Caki2 (cell line): Measurements from ENCODE around the gene SEMA5A. TPM values are rescaled to one million over a fixed set of nuclear protein-coding genes. Genes with fewer than 3 reads are reported as not detected.
"Not testable (repeated sequence)": the region's sequence is repeated elsewhere in the genome, so short reads cannot be mapped to it uniquely, and the experiment has no call there.

ENCODE experiments used
- DNase-seq: peaks from one replicate; pipeline ENCODE4 v3.0.0-alpha.2; 2015; ENCODE audit warnings: low read depth
- in situ Hi-C: cut with HindIII; loops from 2 replicates; pipeline ENCODE4 v1.10.0; 2016; ENCODE audit warnings: low sequenced_read_pairs, low pct_unique_long_range_greater_than_20kb, mixed read lengths
- total RNA-seq: library from RNA; depleted of rRNA; stranded (reverse); fragments of >200 nt; shearing (Covaris generic); gene quantifications from 2 replicates; pipeline ENCODE4 v1.2.3, GENCODE V29; 2014; ENCODE audit warnings: low replicate concordance

The SEMA5A gene
- total RNA-seq, 1 experiment from 2014 or later, result 0.57 TPM

DNA sequence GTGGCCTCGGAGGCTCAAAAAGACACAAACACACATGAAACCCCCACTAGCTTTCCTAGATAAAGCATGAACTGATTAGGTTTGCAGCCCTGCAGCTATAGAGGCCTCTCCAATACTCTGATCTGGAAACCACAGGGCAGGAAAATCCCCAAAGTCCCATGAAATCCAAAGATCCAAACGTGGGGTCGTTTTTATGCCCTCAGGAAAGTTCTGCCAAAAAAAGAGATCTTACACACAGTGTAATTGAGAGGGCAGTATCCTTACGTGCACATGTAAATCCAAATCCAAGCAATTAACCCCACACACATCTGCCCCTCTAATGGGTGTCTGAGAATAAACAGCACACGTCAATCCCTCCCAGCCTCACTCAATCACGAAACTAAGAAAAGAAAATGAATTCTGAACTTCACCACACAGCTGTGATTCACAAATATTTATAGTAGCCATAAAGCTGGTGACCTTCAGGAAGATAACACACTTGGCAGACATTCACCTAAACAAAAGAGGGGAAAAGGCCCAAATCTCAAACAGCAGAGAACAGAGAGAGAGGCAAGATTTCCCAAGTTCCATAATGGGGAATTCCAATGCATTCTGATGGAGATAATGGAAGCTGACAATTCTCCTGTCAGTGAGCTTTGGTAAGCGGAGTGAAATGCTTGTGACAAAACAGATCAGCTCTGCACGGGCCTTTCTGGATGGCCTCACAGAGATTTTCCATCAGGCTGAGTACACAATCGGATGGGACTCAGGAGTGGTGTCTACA, 114.2 kb downstream of the SEMA5A start:
- DNase-seq, result no peak
- in situ Hi-C loops, result no loop called here

DNA sequence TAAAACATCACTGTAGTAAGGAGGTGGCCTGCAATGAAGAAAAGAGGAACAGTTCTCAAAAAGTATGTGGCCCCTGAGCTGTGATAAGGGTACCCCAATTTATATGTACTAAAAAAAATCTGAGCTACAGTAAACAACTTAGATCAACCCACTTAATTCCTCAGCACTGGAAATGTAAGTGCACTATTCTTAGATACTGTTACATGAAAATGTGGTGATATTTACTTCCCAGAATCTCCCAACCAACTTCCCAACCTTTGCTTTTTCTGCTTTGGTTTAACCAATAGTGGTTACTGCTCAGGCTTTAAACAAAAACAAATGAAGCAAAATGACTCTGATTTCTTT, 114.8 kb downstream of the SEMA5A start:
- no peak for DNase-seq
- in situ Hi-C loops, result no loop called here

GRCh38 chr5:9430306-9430705, 115.6 kb downstream of the SEMA5A start:
- no peak for DNase-seq
- in situ Hi-C loops, result no loop called here

GRCh38 chr5:9429691-9430215, 116.1 kb downstream of the SEMA5A start:
- in situ Hi-C loops, result no loop called here
- DNase-seq, result no peak

- in situ Hi-C loops, result no loop called here
- DNase-seq, result no peak
These were observed 117.6 kb downstream of the SEMA5A start for GRCh38 chr5:9428272-9428671.

DNA sequence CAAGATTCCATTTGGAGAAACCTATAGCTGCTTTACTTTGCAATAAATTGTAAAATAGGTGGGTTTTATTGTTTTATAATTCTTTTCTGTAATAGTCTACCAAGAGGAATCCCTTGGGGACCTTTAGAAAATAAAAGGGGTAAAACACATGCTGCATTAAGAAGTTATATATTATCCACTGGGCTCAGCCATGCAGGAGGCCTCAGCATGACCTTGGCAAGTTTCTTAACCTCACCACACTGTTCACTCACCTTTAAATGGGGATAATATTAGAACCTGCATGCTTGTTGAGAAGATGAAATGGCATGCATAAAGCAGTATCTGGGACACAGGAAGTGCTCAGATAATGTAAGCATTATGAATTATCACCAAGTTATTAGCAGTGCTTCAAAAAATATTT, 120.2 kb downstream of the SEMA5A start:
- no peak for DNase-seq
- in situ Hi-C loops, result no loop called here

DNA sequence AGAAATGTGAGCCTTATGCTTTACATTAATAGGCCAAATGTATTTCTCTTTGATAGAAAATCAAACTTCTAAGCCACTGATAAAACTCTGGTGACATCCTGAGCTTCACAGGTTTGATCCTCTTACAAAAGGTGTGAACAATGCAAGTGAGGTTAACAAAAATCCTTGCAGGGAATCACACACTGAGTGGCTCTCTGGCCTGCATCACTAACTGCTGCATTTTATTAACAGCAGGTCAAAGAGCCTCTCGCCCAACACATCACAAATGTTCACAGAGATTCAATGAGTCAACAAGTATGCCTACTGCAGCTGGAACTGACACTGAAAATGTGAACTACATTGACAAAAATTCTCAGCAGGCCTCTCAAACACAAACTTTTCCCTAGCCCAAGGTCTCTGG, 122.3 kb downstream of the SEMA5A start:
- in situ Hi-C loops, result no loop called here
- no peak for DNase-seq

GRCh38 chr5:9421884-9422283, 124.0 kb downstream of the SEMA5A start:
- peak; percentile 18 for DNase-seq
- in situ Hi-C loops, result no loop called here

GRCh38 chr5:9419794-9420193, 126.1 kb downstream of the SEMA5A start:
- no peak for DNase-seq
- in situ Hi-C loops, result no loop called here

- in situ Hi-C loops, result no loop called here
- DNase-seq, result no peak
These were observed 130.3 kb downstream of the SEMA5A start for GRCh38 chr5:9415566-9415965.

DNA sequence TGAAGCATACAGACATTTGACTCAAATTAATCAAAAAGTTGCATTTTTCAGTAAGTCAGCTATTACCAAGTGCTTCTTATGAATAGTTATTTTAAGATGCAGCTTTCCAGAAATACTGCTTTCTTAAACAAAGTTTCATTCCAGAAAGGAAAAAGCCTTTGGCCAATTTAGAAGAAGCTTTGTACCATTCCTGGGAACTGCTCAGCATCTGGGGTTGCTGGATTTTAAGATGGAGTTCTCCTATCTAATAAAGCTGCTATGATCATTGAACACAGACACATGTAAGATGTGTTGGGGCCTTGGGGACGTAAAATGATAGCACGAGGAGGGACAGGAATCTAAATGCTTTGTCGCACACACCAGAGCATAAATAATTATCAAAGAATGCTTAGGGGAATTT, 130.8 kb downstream of the SEMA5A start:
- in situ Hi-C loops, result no loop called here
- no peak for DNase-seq

- DNase-seq, result no peak
- in situ Hi-C loops, result no loop called here
These were observed 134.7 kb downstream of the SEMA5A start for GRCh38 chr5:9411142-9411541.

DNA sequence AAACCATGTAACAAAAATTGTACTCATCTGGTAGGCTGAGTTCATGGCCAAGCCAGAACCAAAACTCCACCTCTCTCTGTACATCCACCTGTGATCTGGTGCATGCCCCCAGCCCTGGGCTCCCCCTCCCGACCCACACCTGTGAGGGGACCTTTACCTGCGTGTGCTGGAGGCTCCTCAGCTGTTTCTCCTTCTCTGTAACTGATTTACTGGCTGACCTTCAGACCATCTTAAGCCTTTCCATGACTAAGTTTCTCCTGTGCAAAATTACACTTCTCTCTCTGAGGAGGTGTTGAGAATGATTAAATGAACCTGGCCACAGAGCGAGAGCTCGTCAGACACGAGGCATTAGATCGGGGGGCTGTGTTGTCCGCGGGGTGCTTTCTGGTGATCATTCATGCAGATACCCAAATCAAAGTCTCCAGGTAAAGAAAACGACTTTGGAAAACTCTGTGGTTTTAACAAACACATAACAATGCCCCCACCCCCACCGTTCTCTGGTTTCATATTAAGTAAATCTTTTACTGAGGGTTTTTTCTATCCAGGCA, 136.4 kb downstream of the SEMA5A start:
- peak; percentile 64 for DNase-seq
- in situ Hi-C loops, result no loop called here

GRCh38 chr5:9408964-9409363, 136.9 kb downstream of the SEMA5A start:
- DNase-seq, result peak; percentile 35
- in situ Hi-C loops, result no loop called here

DNA sequence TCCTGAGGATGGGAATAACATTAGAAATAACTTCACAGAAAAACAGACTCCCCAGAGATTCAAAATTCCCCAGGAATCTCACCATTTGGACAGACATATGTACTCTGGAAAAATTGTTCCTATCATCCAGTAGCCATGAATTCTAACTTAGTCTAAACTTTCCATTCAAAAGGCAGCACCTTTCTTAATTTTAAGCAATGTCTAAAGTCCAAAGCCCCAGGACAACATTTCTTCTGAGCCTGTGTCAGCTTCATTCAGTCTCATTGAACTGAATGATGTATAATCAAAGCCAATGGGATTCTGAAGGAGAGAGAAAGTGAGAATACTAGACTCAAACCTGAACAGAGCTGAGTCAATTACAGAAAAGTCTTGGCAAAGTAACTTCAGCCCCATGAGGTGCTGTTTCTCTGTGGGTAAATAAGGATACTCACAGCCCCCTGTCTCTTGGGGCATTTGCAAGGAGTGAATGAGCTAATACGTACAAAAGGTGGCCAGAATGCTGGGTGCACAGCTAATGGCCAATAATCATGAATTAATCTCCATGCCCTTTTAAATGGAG, 140.6 kb downstream of the SEMA5A start:
- in situ Hi-C loops, result no loop called here
- no peak for DNase-seq

- in situ Hi-C loops, result no loop called here
- no peak for DNase-seq
These were observed 143.9 kb downstream of the SEMA5A start for GRCh38 chr5:9401786-9402472.

DNA sequence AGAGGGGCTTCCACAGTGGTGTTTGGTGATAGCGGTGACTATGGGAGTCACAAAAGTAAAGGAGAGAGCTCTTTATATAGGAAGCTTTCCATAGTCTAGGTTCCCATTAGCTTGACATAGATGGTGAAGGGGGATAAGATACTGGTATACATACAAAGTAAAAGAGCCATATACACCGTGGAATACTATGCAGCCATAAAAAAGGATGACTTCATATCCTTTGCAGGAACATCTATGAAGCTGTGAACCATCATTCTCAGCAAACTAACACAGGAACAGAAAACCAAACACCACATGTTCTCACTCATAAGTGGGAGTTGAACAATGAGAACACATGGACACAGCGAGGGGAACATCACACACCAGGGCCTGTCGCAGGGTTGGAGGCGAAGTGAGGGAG, 146.1 kb downstream of the SEMA5A start:
- DNase-seq, in situ Hi-C loops: not testable (repeated sequence)

DNA sequence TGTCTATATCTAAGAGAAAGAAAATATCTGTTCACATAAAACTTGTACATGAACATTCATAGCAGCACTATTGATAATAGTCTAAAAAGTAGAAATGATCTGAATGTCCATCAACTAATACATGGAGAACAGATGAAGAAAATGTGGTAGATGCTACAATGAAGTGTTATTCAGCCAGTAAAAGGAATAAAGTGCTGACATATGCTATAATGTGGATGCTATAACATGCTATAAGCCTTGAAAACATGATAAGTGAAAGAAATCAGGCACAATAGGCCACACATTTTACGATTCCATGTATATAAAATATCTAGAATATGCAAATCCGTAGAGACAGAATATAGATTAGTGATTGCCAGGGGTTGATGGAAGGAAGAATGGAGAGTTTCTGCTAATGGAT, 146.8 kb downstream of the SEMA5A start:
- DNase-seq, result no peak
- in situ Hi-C loops, result no loop called here

DNA sequence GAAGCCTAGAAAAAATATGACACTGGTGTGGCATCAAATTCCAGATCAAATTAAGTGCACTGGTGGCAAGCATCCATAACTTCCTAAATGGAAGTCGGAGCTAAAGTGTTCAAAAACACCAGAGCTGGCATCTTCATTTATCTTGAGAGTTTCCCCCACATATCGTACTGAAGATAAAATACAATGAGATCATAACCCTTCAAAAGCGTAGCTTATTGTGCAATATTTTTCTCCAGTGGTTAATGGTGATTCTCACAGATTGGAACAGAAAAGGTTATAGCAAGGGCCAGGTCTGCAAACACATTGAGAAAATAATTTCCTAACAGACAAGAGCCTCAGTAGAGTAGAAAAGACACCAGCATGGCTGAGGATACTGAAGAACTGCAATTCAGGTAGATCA, 147.6 kb downstream of the SEMA5A start:
- in situ Hi-C loops, result no loop called here

More for the DNA sequence above, 147.6 kb downstream of the SEMA5A start:
- no peak for DNase-seq
